Mammary epithelial cell (primary cell): Measurements from ENCODE around the gene COLEC11.

Source experiments
- EZH2 ChIP-seq: IDR thresholded peaks from 2 replicates; pipeline ENCODE4 v1.6.1; 2012; ENCODE audit warnings: low read length, inconsistent platforms, borderline replicate concordance
- TF ChIP-seq, protein P1 (sequence below), 2 donors: IDR thresholded peaks in 1 of 2; conservative IDR thresholded peaks in 1 of 2; 2 replicates each; pipeline ENCODE4 v1.5.1; 2011 to 2012; ENCODE audit warnings: inconsistent platforms in 2 of 2, low read length in 2 of 2, mild to moderate bottlenecking in 2 of 2, control low read depth in 1 of 2, low read depth in 1 of 2; ENCODE audit not compliant: insufficient read depth in 1 of 2; ENCODE audit errors: extremely low read depth in 1 of 2

DNA sequence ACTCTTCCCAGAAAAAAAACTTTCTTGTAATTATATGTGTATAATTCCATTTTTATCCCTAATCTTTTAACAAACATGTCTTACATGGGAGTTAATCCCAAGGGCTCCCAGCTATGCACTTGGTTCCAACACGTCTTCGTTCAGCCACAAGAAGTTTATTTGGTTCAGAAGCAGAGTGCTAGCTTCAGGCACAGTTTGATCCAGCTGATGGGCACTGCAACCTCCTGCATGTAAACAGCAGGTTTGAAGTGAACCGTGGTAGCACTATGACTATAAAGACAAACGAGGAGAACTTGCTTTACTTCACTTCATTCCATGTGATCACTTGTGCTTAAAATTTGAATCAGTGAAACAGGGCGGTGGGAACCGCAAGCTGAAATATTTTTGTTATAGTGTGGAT lies 29.8 kb upstream of the COLEC11 start:
- TF ChIP-seq EZH2: no peak
- TF ChIP-seq, protein P1, sequence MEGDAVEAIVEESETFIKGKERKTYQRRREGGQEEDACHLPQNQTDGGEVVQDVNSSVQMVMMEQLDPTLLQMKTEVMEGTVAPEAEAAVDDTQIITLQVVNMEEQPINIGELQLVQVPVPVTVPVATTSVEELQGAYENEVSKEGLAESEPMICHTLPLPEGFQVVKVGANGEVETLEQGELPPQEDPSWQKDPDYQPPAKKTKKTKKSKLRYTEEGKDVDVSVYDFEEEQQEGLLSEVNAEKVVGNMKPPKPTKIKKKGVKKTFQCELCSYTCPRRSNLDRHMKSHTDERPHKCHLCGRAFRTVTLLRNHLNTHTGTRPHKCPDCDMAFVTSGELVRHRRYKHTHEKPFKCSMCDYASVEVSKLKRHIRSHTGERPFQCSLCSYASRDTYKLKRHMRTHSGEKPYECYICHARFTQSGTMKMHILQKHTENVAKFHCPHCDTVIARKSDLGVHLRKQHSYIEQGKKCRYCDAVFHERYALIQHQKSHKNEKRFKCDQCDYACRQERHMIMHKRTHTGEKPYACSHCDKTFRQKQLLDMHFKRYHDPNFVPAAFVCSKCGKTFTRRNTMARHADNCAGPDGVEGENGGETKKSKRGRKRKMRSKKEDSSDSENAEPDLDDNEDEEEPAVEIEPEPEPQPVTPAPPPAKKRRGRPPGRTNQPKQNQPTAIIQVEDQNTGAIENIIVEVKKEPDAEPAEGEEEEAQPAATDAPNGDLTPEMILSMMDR (conservative IDR thresholded peaks at IDR 0.05 in 1 of 2, IDR thresholded peaks at IDR 0.05 in 1 of 2; ENCODE audit: extremely low read depth in 1 of 2, insufficient read depth in 1 of 2, low read depth in 1 of 2, low read length in 2 of 2): no peak
